NCI-H460 (cell line): ENCODE data around the gene ELF3. TPM values are rescaled to one million over a fixed set of nuclear protein-coding genes. Genes with fewer than 3 reads are reported as not detected.
"Not testable (repeated sequence)": the region's sequence is repeated elsewhere in the genome, so short reads cannot be mapped to it uniquely, and the experiment has no call there.

Source experiments
- DNase-seq: peaks from one replicate; pipeline ENCODE4 v3.0.0-alpha.2; 2016; ENCODE audit warnings: low read depth; ENCODE audit errors: extremely low read depth
- small RNA-seq, 2 experiments: library from RNA; depleted of rRNA; stranded (forward); fragments of <200 nt; gene quantifications; one replicate each; pipeline ENCODE3, GENCODE V24; 2014
- total RNA-seq: library from RNA; depleted of rRNA; stranded (reverse); fragments of >200 nt; shearing (Covaris generic); gene quantifications from 2 replicates; pipeline ENCODE4 v1.2.3, GENCODE V29; 2014; rRNA removed

ELF3 gene
- total RNA-seq, 1 experiment from 2014 or later = 0.99 TPM

DNA sequence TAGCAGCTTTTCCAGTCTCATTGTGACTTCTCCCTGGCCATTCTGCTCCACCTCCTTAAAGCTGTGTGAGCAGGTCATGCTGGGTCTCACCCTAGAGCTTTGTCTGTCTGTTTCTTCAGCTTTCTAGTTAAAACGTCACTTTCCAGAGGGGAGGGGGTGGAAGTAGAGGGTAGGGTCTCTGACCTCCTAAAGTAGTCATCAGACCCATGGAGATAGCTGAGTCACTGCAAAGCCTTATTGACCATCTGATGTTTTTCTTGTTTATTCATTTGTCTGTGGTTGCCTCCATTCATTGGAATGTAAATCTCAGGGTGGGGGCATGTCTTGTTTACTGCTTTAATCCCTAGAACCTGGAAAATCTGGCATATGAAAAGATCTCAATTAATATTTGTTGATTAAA is 52.7 kb downstream of the ELF3 start:
- DNase-seq = no peak

- not testable (repeated sequence) for DNase-seq
Measured at GRCh38 chr1:202064889-202065312, 54.5 kb downstream of the ELF3 start.

Small RNA genes within 50 kb of the gene (small RNA-seq; reads per million reads assigned to genes)
- gene AL691482.1 = 0 reads per million in 2 experiments
- gene AL691482.2 = 0 reads per million in 2 experiments
- gene MIR6740 = 0 to 0.02 reads per million in 2 experiments
- gene RF00156 = 0 to 0.04 reads per million in 2 experiments

Other genes with a start within 250 kb of the ELF3 start
- 25.5 and 27.6 TPM in 2 replicates for gene IPO9, start 181.4 kb upstream of the ELF3 start, total RNA-seq
- 11.4 and 12.1 TPM in 2 replicates for gene SHISA4, start 121.7 kb upstream of the ELF3 start, total RNA-seq
- gene LMOD1, start 64.0 kb upstream of the ELF3 start, total RNA-seq = not detected in 2 replicates
- gene TIMM17A, start 55.1 kb upstream of the ELF3 start, total RNA-seq = 116 and 136 TPM in 2 replicates
- 153 and 155 TPM in 2 replicates for gene RNPEP, start 27.9 kb upstream of the ELF3 start, total RNA-seq
- not detected in 2 replicates for gene GPR37L1, start 112.3 kb downstream of the ELF3 start, total RNA-seq
- gene ARL8A, start 134.2 kb downstream of the ELF3 start, total RNA-seq = 43.8 and 46.6 TPM in 2 replicates
- gene PTPN7, start 150.0 kb downstream of the ELF3 start, total RNA-seq = not detected in 2 replicates
- gene LGR6, start 183.2 kb downstream of the ELF3 start, total RNA-seq = 0.15 and 0.46 TPM in 2 replicates